Measurements from ENCODE around the gene GZF1. TPM values are rescaled to one million over a fixed set of nuclear protein-coding genes. Genes with fewer than 3 reads are reported as not detected.

The GZF1 gene
- total RNA-seq, 4 donors from 2014 or later, result 4.9 to 23.3 (median 13.3) TPM

DNA sequence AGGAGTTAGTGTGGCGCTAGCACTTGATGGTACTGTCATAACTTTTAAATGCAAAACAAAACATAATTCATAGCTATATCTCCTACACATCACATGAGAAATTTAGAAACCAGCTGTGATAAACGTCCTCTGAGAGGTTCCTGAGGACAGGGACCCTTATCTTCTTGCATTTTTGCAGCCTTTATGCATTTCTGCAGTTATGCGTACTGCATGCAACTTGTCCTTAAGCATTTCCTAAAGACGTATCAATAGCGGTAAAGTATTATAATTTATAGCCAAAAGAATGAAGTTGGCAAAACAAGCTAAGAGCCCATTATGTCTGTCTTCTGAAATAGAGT lies 57.6 kb downstream of the GZF1 start:
- 31% methylated on average over 5 of the region's 5 CpGs for WGBS, 2 donors (ENCODE audit: low coverage in 1 of 2)
- Histone ChIP-seq H3K9me3 (no peaks in the 10 kb centered on the region), H3K27me3 (no peaks in the 10 kb centered on the region), H3K4me3 (peak overlapping the region in 3 of 4 donors; percentile 94 to 100 (median 95)), H3K27ac (peak overlapping the region; percentile 82 to 93 (median 90)), H3K36me3 (no peaks in the 10 kb centered on the region), H3K4me1 (peaks cover 0 to 48% (median 10%) of the 10 kb centered on the region in 4 donors)
- TF ChIP-seq POLR2A (IDR thresholded peaks at IDR 0.05) (no peak), EP300 (IDR thresholded peaks at IDR 0.05; ENCODE audit: low read depth) (no peak)
- intact Hi-C loops (cut with DNase I; ENCODE audit: low total_unique reads), result loop anchor here (10.0 kb wide), 1 partner anchor 55 kb away; the partner anchor contains the start of gene GZF1
- DNase-seq, result no peak
- in situ Hi-C loops (cut with MboI; ENCODE audit: low pct_ligation_motif_present in 1 of 4, low pct_unique_long_range_greater_than_20kb in 1 of 4, low sequenced_read_pairs in 3 of 4), result no loop called here

DNA sequence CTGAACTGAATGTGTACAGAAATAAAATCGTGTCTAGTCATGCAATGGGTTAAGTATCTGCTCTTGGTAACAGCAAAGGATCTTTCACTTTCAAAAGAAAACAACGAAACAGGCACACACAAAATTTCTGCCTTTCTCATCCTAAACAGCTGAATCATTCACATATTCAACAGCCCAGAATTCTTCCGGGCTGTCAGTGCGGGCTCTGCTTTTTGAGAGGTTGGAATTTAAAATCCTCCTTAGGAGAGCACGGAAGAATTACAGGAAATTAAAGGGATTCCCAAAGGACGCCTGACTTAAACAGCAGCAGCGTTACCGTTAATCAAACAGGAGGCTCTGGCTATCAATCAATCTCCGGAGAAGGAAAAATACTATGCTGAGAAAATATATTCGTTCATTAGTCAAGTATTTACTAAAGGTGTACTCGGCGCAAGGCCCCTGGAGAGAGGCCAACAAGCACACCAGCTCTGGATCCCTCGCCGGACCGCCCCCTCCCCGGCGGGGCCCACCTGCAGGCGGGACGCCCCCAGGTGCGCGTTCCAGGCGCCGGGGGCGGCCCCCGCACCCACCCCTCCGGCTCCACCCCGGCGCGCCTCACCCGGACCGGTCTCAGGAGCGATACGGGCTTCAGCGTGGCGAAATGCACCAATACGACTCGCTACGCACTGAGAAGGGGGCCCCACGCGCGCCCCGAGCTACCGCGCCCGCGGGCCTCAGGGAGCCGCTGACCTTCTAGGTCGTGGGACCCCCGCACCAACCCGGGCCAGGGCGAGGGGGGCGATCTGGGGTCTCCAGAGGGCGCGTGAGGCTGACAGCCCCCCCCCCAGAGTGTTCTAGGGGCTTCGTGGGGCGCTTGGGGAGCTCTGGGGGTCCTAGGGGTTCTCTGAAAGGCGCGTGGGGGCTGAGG lies 58.3 kb downstream of the GZF1 start:
- Histone ChIP-seq H3K4me3 (peak overlapping the region; percentile 92 to 100 (median 94)), H3K9me3 (no peaks in the 10 kb centered on the region), H3K4me1 (peaks cover 0 to 48% (median 10%) of the 10 kb centered on the region in 4 donors), H3K36me3 (no peaks in the 10 kb centered on the region), H3K27me3 (no peaks in the 10 kb centered on the region), H3K27ac (peak overlapping the region; percentile 82 to 93 (median 90))
- intact Hi-C loops (cut with DNase I; ENCODE audit: low total_unique reads), result loop anchor here (10.0 kb wide), 1 partner anchor 55 kb away; the partner anchor contains the start of gene GZF1
- TF ChIP-seq, protein P1, sequence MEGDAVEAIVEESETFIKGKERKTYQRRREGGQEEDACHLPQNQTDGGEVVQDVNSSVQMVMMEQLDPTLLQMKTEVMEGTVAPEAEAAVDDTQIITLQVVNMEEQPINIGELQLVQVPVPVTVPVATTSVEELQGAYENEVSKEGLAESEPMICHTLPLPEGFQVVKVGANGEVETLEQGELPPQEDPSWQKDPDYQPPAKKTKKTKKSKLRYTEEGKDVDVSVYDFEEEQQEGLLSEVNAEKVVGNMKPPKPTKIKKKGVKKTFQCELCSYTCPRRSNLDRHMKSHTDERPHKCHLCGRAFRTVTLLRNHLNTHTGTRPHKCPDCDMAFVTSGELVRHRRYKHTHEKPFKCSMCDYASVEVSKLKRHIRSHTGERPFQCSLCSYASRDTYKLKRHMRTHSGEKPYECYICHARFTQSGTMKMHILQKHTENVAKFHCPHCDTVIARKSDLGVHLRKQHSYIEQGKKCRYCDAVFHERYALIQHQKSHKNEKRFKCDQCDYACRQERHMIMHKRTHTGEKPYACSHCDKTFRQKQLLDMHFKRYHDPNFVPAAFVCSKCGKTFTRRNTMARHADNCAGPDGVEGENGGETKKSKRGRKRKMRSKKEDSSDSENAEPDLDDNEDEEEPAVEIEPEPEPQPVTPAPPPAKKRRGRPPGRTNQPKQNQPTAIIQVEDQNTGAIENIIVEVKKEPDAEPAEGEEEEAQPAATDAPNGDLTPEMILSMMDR (IDR thresholded peaks at IDR 0.05), result no peak
- TF ChIP-seq POLR2A (IDR thresholded peaks at IDR 0.05) (no peak), POLR2AphosphoS5 (IDR thresholded peaks at IDR 0.05) (peak in 1 of 3 donors; percentile 9), EP300 (IDR thresholded peaks at IDR 0.05; ENCODE audit: low read depth) (no peak)
- peak; percentile 57 for DNase-seq
- in situ Hi-C loops (cut with MboI; ENCODE audit: low pct_ligation_motif_present in 1 of 4, low pct_unique_long_range_greater_than_20kb in 1 of 4, low sequenced_read_pairs in 3 of 4), result no loop called here
- WGBS, 2 donors (ENCODE audit: low coverage in 1 of 2), result 1 to 4% methylated on average over 9 to 37 of the region's 58 CpGs

DNA sequence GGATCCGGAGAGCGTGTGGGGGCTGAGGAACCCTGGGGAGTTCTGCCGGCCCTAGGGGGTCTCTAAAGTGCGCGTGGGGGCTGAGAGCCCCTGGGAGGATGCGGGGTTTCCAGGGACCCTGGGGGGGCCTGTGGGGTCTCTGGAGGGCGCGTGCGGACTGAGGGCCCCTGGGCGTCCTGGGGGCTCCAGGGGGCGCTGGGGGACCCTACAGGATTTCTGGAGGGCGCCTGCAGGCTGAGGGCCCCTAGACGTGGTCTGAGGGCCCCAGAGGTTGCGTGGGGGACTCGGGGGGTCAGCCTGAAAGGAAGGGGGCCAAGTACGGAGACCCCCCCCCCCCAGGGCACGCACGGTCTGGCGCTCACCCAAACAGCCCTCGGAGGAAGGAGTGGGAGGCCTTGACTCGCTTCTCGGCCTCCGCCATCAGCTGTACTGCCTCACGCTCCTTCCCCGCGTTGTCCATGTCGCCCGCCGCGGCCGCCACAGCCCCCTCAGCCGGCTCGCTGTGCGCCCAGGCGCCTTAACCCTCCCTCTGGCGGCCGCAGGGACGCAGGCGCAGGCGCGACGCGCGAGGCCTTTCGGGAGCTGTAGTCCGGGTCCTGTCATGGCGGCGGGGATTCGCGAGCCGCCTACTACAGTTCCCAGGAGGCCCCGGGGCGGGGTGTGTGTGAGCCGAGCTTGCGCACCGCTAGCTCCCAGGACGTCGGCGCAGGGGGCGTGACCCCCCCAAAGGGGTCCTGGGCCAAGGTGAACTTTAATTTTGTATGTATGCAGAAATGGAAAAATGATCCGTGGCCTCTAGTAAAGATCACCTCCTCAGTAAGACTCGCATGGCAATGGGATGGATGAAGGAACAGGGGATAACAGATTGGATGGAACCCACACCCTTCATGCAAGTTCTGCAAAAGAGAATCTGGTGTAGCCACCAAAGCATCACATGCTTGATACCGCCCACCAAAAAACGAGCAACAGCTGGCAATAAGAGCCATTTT lies 59.3 kb downstream of the GZF1 start, which contains the start of gene NAPB:
Gene NAPB, minus strand, starts transcription at position 546 of the 989 bp plus-strand sequence. Its CDS starts 86 bp downstream, at position 460.
- Histone ChIP-seq H3K36me3 (no peaks in the 10 kb centered on the region), H3K4me1 (peaks cover 0 to 41% (median 9%) of the 10 kb centered on the region in 4 donors), H3K27ac (peak within 1 kb of the TSS; percentile 82 to 93 (median 90)), H3K9me3 (no peaks in the 10 kb centered on the region), H3K4me3 (peak within 1 kb of the TSS; percentile 92 to 100 (median 94)), H3K27me3 (no peaks in the 10 kb centered on the region)
- WGBS, 2 donors (ENCODE audit: low coverage in 1 of 2), result 0% methylated on average over 2 to 53 of the region's 64 CpGs
- TF ChIP-seq POLR2A (IDR thresholded peaks at IDR 0.05) (peak; percentile 84), EP300 (IDR thresholded peaks at IDR 0.05; ENCODE audit: low read depth) (no peak), POLR2AphosphoS5 (IDR thresholded peaks at IDR 0.05) (peak; percentile 94 to 96 (median 94))
- TF ChIP-seq, protein P1 (IDR thresholded peaks at IDR 0.05), result peak; percentile 58 to 91 (median 69)
- intact Hi-C loops (cut with DNase I; ENCODE audit: low total_unique reads), result no loop called here
- in situ Hi-C loops (cut with MboI; ENCODE audit: low pct_ligation_motif_present in 1 of 4, low pct_unique_long_range_greater_than_20kb in 1 of 4, low sequenced_read_pairs in 3 of 4), result no loop called here
- peak; percentile 95 for DNase-seq

Small RNAs within 50 kb of the gene (small RNA-seq; reads per million reads assigned to genes)
- gene RNA5SP479, result 0 reads per million in 4 donors

Other genes with a start within 250 kb of the GZF1 start
- 10 to 100 TPM; 16.5 to 43.4 (median 22.8) TPM for gene NXT1, start 11.4 kb upstream of the GZF1 start, total RNA-seq
- gene NAPB, start 59.3 kb downstream of the GZF1 start, total RNA-seq, result 10 to 100 TPM in 3 of 4 donors, 1 to 10 TPM in 1; 4.0 to 20.5 (median 12.0) TPM
- gene CSTL1, start 77.5 kb downstream of the GZF1 start, total RNA-seq, result not detected
- gene CST11, start 90.7 kb downstream of the GZF1 start, total RNA-seq, result not detected
- gene CST8, start 128.9 kb downstream of the GZF1 start, total RNA-seq, result not detected
- not detected for gene CST9L, start 206.3 kb downstream of the GZF1 start, total RNA-seq
- not detected for gene CST9, start 243.7 kb downstream of the GZF1 start, total RNA-seq

Data from transverse colon (tissue), 4 donors.